ENCODE results near the gene SOAT1.

DNA sequence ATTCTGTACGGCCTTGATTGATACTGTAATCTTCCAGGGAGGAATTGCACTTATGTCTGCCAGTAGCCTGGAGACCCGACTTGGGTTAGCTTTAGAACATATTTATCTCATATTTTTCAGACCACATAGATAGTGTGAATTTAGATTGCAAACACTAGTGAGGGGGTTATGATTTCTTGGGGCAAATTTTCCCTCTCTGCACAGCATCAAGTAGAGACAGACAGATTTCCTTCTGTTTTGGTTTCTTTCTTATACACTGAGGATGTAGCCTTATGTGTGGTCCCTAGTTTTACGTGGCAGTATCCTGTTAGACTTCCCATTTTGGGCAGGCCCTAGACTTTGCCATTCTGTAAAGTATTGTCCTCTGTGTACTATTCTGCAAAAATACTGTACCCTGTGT, 29.0 kb downstream of the SOAT1 start:
- TF ChIP-seq, protein P1, sequence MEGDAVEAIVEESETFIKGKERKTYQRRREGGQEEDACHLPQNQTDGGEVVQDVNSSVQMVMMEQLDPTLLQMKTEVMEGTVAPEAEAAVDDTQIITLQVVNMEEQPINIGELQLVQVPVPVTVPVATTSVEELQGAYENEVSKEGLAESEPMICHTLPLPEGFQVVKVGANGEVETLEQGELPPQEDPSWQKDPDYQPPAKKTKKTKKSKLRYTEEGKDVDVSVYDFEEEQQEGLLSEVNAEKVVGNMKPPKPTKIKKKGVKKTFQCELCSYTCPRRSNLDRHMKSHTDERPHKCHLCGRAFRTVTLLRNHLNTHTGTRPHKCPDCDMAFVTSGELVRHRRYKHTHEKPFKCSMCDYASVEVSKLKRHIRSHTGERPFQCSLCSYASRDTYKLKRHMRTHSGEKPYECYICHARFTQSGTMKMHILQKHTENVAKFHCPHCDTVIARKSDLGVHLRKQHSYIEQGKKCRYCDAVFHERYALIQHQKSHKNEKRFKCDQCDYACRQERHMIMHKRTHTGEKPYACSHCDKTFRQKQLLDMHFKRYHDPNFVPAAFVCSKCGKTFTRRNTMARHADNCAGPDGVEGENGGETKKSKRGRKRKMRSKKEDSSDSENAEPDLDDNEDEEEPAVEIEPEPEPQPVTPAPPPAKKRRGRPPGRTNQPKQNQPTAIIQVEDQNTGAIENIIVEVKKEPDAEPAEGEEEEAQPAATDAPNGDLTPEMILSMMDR (IDR thresholded peaks at IDR 0.05; ENCODE audit: insufficient read depth, low read length, poor library complexity, severe bottlenecking): no peak
- no peak for TF ChIP-seq EZH2phosphoT487 (conservative IDR thresholded peaks at IDR 0.05; ENCODE audit: low read length)

Measured in SU-DHL-6 (cell line).